Breast epithelium (tissue), 4 donors: ENCODE results near the gene PLIN1. TPM values are rescaled to one million over a fixed set of nuclear protein-coding genes. Genes with fewer than 3 reads are reported as not detected.

Source experiments
- DNase-seq, 2 donors: peaks; one replicate each; pipeline ENCODE4 v3.0.0-alpha.2; 2019; ENCODE audit warnings: low spot score in 2 of 2
- H3K27ac ChIP-seq, 2 donors: fragments of 200-600 bp; sonication (generic) in 1 of 2; one replicate each; pipeline ENCODE4 v1.5.1; 2016 to 2019; ENCODE audit warnings: mild to moderate bottlenecking in 1 of 2
- H3K27me3 ChIP-seq, 2 donors: fragments of 200-600 bp; sonication (generic) in 1 of 2; one replicate each; pipeline versions ENCODE4 v1.5.1 to v1.6.0; 2017 to 2019; ENCODE audit warnings: control low read depth in 1 of 2, mild to moderate bottlenecking in 1 of 2
- H3K36me3 ChIP-seq: fragments of 200-600 bp; one replicate; pipeline ENCODE4 v1.5.1; 2019
- H3K4me1 ChIP-seq, 2 donors: fragments of 200-600 bp; sonication (generic); one replicate each; pipeline ENCODE4 v1.5.1; 2016 to 2019; ENCODE audit warnings: control low read depth in 1 of 2
- H3K4me3 ChIP-seq, 3 donors: fragments of 200-600 bp; sonication (generic); 1 replicate in 2 of 3; 2 replicates in 1 of 3; pipeline ENCODE4 v1.5.1; 2016 to 2019; ENCODE audit warnings: mild to moderate bottlenecking in 3 of 3, moderate library complexity in 2 of 3
- H3K9me3 ChIP-seq, 2 donors: fragments of 200-600 bp; sonication (generic) in 1 of 2; one replicate each; pipeline ENCODE4 v1.5.1; 2016 to 2019; ENCODE audit warnings: control low read depth in 1 of 2
- CTCF ChIP-seq, 3 donors: fragments of 450-650 bp; IDR thresholded peaks; one replicate each; pipeline ENCODE4 v1.5.1; 2016 to 2017; ENCODE audit warnings: antibody characterized with exemption in 3 of 3, mild to moderate bottlenecking in 3 of 3, moderate library complexity in 3 of 3
- POLR2A ChIP-seq: fragments of 450-650 bp; IDR thresholded peaks from one replicate; pipeline ENCODE4 v1.6.1; 2016; ENCODE audit warnings: antibody characterized with exemption, mild to moderate bottlenecking, moderate library complexity
- POLR2AphosphoS5 ChIP-seq, 3 donors: sonication (generic); formaldehyde crosslinking; IDR thresholded peaks; one replicate each; pipeline ENCODE4 v1.6.1; 2017; ENCODE audit warnings: antibody characterized with exemption in 3 of 3
- intact Hi-C: fragments of 100-400 bp; cut with DNase I; formaldehyde crosslinking; loops from one replicate; pipeline ENCODE4 v1.15.1; 2023; ENCODE audit warnings: low total_unique reads
- total RNA-seq, 3 donors: library from RNA; depleted of rRNA; stranded (reverse); fragments of >200 nt; gene quantifications; one replicate each; pipeline ENCODE4 v1.1.0, GENCODE V29; 2016

PLIN1 gene
- total RNA-seq, 3 donors from 2014 or later = 114 to 2,292 (median 132) TPM

DNA sequence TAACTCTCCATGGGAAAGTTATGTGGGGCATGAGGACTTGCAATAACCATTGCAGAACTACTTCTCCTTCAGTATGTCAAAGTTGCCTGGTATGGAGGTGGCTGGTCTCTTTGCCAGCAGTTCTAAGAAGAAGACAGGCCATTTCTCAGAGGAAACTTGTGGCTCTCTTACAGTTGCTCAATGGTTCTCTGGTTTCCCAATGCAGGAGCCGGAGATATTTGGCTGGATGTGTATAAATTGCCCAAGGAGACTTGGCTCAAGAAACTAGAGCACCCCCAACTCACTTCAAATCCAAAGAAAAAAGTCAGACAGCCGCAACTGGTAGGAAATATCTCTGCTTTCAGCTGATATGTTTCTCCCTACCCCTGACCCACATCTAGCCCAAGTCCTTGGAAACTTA is 35.6 kb upstream of the PLIN1 start:
- no peak overlapping the region for H3K4me3 ChIP-seq

GRCh38 chr15:89707577-89707976 is 28.4 kb upstream of the PLIN1 start:
- intact Hi-C loops = no loop called here
- Histone ChIP-seq H3K4me1 (no peaks in the 10 kb centered on the region), H3K27me3 (no peaks in the 10 kb centered on the region), H3K9me3 (no peaks in the 10 kb centered on the region), H3K4me3 (no peak overlapping the region), H3K36me3 (no peaks in the 10 kb centered on the region), H3K27ac (no peak overlapping the region)
- no peak for DNase-seq
- TF ChIP-seq POLR2AphosphoS5 (IDR thresholded peaks at IDR 0.05) (no peak), POLR2A (no peak), CTCF (IDR thresholded peaks at IDR 0.05) (no peak)

More for the DNA sequence above, 35.6 kb upstream of the PLIN1 start:
- no peaks in the 10 kb centered on the region for H3K9me3 ChIP-seq
- H3K4me1 ChIP-seq = no peaks in the 10 kb centered on the region
- H3K27me3 ChIP-seq = no peaks in the 10 kb centered on the region
- TF ChIP-seq POLR2AphosphoS5 (IDR thresholded peaks at IDR 0.05) (no peak), CTCF (IDR thresholded peaks at IDR 0.05) (no peak), POLR2A (no peak)
- H3K36me3 ChIP-seq = no peaks in the 10 kb centered on the region
- intact Hi-C loops = no loop called here
- no peak overlapping the region for H3K27ac ChIP-seq
- DNase-seq = no peak

- no peaks in the 10 kb centered on the region for H3K36me3 ChIP-seq
- TF ChIP-seq POLR2AphosphoS5 (IDR thresholded peaks at IDR 0.05) (no peak), POLR2A (no peak), CTCF (IDR thresholded peaks at IDR 0.05) (no peak)
- no peaks in the 10 kb centered on the region for H3K4me1 ChIP-seq
- H3K27me3 ChIP-seq = peaks cover 0 to 4% of the 10 kb centered on the region in 2 donors
- DNase-seq = no peak
- H3K27ac ChIP-seq = no peak overlapping the region
- H3K9me3 ChIP-seq = no peaks in the 10 kb centered on the region
- intact Hi-C loops = no loop called here
- H3K4me3 ChIP-seq = no peak overlapping the region
Measured at GRCh38 chr15:89704411-89704810, 25.2 kb upstream of the PLIN1 start.

DNA sequence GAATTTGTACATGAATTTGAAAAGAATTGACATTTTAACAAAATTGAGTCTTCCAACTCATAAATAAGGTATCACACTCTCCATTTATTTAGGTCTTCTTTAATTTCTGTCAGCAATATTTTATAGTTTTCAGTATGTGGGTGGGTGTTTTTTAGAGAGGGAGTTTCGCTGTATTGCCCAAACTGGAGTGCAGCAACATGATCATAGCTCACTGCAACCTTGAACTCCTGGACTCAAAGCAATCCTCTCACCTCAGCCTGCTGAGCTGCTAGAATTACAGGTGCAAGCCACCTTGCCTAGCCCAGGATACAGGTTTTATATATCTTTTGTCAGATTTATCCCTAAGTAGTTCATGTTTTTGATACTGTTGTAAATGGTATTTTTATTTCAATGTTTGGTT is 16.0 kb upstream of the PLIN1 start:
- Histone ChIP-seq H3K36me3 (no peaks in the 10 kb centered on the region), H3K9me3 (no peaks in the 10 kb centered on the region), H3K27me3 (no peaks in the 10 kb centered on the region), H3K4me3 (no peak overlapping the region), H3K4me1 (no peaks in the 10 kb centered on the region), H3K27ac (no peak overlapping the region)
- DNase-seq = no peak
- TF ChIP-seq CTCF (IDR thresholded peaks at IDR 0.05) (no peak), POLR2AphosphoS5 (IDR thresholded peaks at IDR 0.05) (no peak), POLR2A (no peak)
- intact Hi-C loops = no loop called here

DNA sequence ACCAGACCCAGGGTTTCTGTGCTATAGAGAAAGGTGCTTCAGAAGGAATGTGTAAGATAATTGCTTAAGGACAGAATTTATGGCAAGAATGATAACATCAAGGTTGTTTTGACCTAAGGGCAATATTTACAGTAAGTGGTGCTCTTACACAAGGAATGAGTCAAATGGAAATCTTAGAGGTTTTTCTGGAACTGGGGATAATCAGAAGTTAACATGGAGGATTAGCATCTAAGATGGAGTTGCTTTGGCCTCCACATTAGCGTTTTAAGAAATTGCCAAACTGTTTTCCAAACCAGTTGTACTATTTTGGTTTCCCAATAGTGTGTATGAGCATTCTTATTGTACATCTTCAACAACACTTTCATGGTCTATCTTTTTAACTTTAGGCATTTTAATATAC is 14.5 kb upstream of the PLIN1 start:
- H3K9me3 ChIP-seq = no peaks in the 10 kb centered on the region
- H3K4me3 ChIP-seq = no peak overlapping the region
- intact Hi-C loops = no loop called here
- no peaks in the 10 kb centered on the region for H3K27me3 ChIP-seq
- TF ChIP-seq CTCF (IDR thresholded peaks at IDR 0.05) (no peak), POLR2AphosphoS5 (IDR thresholded peaks at IDR 0.05) (no peak), POLR2A (no peak)
- no peaks in the 10 kb centered on the region for H3K36me3 ChIP-seq
- H3K27ac ChIP-seq = no peak overlapping the region
- DNase-seq = no peak
- H3K4me1 ChIP-seq = peaks cover 0 to 8% of the 10 kb centered on the region in 2 donors
